Fibroblast of lung (primary cell): ENCODE results near the gene CAMTA1. TPM values are rescaled to one million over a fixed set of nuclear protein-coding genes. Genes with fewer than 3 reads are reported as not detected.

Experiments
- DNase-seq, 2 donors: peaks; one replicate each; pipeline versions ENCODE4 v3.0.0 to v3.0.0-alpha.2; 2010; ENCODE audit warnings: low read depth in 2 of 2
- H2AFZ ChIP-seq: 2 replicates; pipeline ENCODE4 v1.5.1; 2012; ENCODE audit warnings: low read length, control low read depth, inconsistent platforms
- H3K27ac ChIP-seq: 2 replicates; pipeline ENCODE4 v1.5.1; 2011; ENCODE audit warnings: low read length, control low read depth; ENCODE audit not compliant: insufficient read depth
- H3K27me3 ChIP-seq: 2 replicates; pipeline ENCODE4 v1.5.1; 2011; ENCODE audit warnings: mild to moderate bottlenecking, low read length; ENCODE audit not compliant: control insufficient read depth, insufficient read depth
- H3K36me3 ChIP-seq: 2 replicates; pipeline ENCODE4 v1.5.1; 2011; ENCODE audit warnings: low read length; ENCODE audit not compliant: control insufficient read depth, insufficient read depth
- H3K4me1 ChIP-seq: 2 replicates; pipeline ENCODE4 v1.5.1; 2011; ENCODE audit warnings: low read length; ENCODE audit not compliant: control insufficient read depth, insufficient read depth; ENCODE audit errors: extremely low read depth
- H3K4me2 ChIP-seq: 2 replicates; pipeline ENCODE4 v1.5.1; 2011; ENCODE audit warnings: low read length, control low read depth; ENCODE audit not compliant: insufficient read depth; ENCODE audit errors: extremely low read depth
- H3K4me3 ChIP-seq, 4 experiments: fragments of 200-600 bp in 1 of 4; sonication (generic) in 1 of 4; replicated peaks in 1 of 4; 2 replicates each; pipeline ENCODE4 v1.5.1; 2011 to 2016; ENCODE audit warnings: low read length in 4 of 4, low read depth in 3 of 4, mild to moderate bottlenecking in 3 of 4, control low read depth in 2 of 4, inconsistent platforms in 1 of 4, mixed read lengths in 1 of 4; ENCODE audit not compliant: insufficient read depth in 1 of 4; ENCODE audit errors: control extremely low read depth in 1 of 4
- H3K79me2 ChIP-seq: 2 replicates; pipeline ENCODE4 v1.5.1; 2012; ENCODE audit warnings: mild to moderate bottlenecking, low read length, inconsistent platforms; ENCODE audit not compliant: control insufficient read depth, insufficient read depth
- H3K9ac ChIP-seq: 2 replicates; pipeline ENCODE4 v1.5.1; 2011; ENCODE audit warnings: mild to moderate bottlenecking, low read length, control low read depth; ENCODE audit not compliant: insufficient read depth
- H3K9me3 ChIP-seq: 2 replicates; pipeline ENCODE4 v1.5.1; 2012; ENCODE audit warnings: low read depth, low read length; ENCODE audit not compliant: control insufficient read depth, insufficient read depth
- H4K20me1 ChIP-seq: 2 replicates; pipeline ENCODE4 v1.5.1; 2011; ENCODE audit warnings: low read length; ENCODE audit not compliant: control insufficient read depth, insufficient read depth; ENCODE audit errors: extremely low read depth
- EZH2 ChIP-seq: IDR thresholded peaks from 2 replicates; pipeline ENCODE4 v1.5.1; 2012; ENCODE audit warnings: low read length, control low read depth, mild to moderate bottlenecking; ENCODE audit errors: missing control alignments
- polyA plus RNA-seq, 2 donors: library from polyadenylated mRNA; depleted of rRNA in 1 of 2; stranded (reverse) in 1 of 2; unstranded in 1 of 2; fragments of >200 nt; gene quantifications; 2 replicates each; pipeline ENCODE4 v1.2.1, GENCODE V29; 2011 to 2012; ENCODE audit warnings: missing spikeins in 1 of 2
- total RNA-seq: library from RNA; depleted of rRNA; stranded (reverse); fragments of >200 nt; gene quantifications from 2 replicates; pipeline ENCODE4 v1.2.1, GENCODE V29; 2014
- TF ChIP-seq, protein P1 (sequence below), 2 donors: IDR thresholded peaks in 1 of 2; conservative IDR thresholded peaks in 1 of 2; 1 replicate in 1 of 2; 2 replicates in 1 of 2; pipeline ENCODE4 v1.5.1; 2011 to 2012; ENCODE audit warnings: low read length in 2 of 2, control low read depth in 1 of 2, inconsistent platforms in 1 of 2, low read depth in 1 of 2, mild to moderate bottlenecking in 1 of 2

Gene CAMTA1
- total and polyA plus RNA-seq, 2 donors (not counting 1 experiment from before 2014, with no cell fraction given) = 47.6 to 86.0 TPM

DNA sequence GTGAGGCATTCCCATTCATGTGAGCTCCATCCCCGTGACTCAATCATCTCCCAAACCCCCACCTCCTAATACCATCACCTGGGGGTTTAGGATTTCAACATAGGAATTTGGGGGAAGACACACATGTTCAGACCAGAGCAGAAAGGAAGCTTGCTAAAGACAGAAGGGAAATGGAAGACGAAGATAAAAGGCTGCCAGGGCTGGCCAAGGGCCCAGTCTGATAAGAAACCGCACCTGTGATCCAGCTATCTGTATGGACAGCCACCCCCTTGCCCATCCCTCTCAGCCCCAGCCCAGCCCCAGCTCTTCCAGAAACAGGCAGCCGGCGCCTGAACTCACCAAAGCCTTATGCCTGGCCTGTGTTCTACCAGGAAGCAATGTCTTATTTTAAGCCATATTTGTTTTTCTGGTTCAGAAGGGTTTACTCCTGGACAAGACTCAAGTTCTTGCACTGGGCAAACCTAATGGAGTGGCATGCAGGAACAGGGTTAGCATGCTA, 787.4 kb downstream of the CAMTA1 start:
- Histone ChIP-seq H2AFZ (no peak overlapping the region), H3K27ac (no peak overlapping the region), H3K4me1 (no peaks in the 10 kb centered on the region), H4K20me1 (no peaks in the 10 kb centered on the region), H3K9ac (no peak overlapping the region), H3K9me3 (peaks cover 1% of the 10 kb centered on the region), H3K4me3 (no peak overlapping the region), H3K79me2 (no peaks in the 10 kb centered on the region), H3K36me3 (no peaks in the 10 kb centered on the region), H3K4me2 (no peak overlapping the region), H3K27me3 (no peaks in the 10 kb centered on the region)
- no peak for DNase-seq
- TF ChIP-seq EZH2 = no peak
- TF ChIP-seq, protein P1, sequence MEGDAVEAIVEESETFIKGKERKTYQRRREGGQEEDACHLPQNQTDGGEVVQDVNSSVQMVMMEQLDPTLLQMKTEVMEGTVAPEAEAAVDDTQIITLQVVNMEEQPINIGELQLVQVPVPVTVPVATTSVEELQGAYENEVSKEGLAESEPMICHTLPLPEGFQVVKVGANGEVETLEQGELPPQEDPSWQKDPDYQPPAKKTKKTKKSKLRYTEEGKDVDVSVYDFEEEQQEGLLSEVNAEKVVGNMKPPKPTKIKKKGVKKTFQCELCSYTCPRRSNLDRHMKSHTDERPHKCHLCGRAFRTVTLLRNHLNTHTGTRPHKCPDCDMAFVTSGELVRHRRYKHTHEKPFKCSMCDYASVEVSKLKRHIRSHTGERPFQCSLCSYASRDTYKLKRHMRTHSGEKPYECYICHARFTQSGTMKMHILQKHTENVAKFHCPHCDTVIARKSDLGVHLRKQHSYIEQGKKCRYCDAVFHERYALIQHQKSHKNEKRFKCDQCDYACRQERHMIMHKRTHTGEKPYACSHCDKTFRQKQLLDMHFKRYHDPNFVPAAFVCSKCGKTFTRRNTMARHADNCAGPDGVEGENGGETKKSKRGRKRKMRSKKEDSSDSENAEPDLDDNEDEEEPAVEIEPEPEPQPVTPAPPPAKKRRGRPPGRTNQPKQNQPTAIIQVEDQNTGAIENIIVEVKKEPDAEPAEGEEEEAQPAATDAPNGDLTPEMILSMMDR (conservative IDR thresholded peaks at IDR 0.05 in 1 of 2, IDR thresholded peaks at IDR 0.05 in 1 of 2; ENCODE audit: low read depth in 1 of 2, low read length in 2 of 2) = no peak

DNA sequence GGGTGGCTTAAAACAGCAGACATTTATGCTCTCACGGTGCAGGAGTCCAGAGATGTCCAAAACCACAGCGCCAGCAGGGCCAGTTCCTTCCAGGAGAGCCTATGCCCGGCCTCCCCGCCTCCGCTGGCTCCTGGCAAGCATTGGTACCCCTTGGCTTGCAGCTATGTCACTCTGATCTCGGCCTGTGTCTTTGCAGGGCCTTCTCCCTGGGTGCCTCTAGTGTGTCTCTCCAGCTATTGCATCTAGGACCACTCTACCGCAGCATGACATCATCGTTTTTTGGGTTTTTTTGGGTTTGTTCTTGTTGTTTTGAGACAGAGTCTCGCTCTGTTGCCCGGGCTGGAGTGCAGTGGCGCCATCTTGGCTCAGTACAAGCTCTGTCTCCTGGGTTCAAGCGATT, 788.2 kb downstream of the CAMTA1 start:
- Histone ChIP-seq H3K9ac (no peak overlapping the region), H3K27me3 (no peaks in the 10 kb centered on the region), H3K36me3 (no peaks in the 10 kb centered on the region), H3K79me2 (no peaks in the 10 kb centered on the region), H3K4me3 (no peak overlapping the region), H3K9me3 (no peaks in the 10 kb centered on the region), H3K4me1 (no peaks in the 10 kb centered on the region), H3K4me2 (no peak overlapping the region), H4K20me1 (no peaks in the 10 kb centered on the region), H2AFZ (no peak overlapping the region), H3K27ac (no peak overlapping the region)
- no peak for TF ChIP-seq EZH2
- TF ChIP-seq, protein P1 (conservative IDR thresholded peaks at IDR 0.05 in 1 of 2, IDR thresholded peaks at IDR 0.05 in 1 of 2; ENCODE audit: low read depth in 1 of 2, low read length in 2 of 2) = no peak
- no peak for DNase-seq

DNA sequence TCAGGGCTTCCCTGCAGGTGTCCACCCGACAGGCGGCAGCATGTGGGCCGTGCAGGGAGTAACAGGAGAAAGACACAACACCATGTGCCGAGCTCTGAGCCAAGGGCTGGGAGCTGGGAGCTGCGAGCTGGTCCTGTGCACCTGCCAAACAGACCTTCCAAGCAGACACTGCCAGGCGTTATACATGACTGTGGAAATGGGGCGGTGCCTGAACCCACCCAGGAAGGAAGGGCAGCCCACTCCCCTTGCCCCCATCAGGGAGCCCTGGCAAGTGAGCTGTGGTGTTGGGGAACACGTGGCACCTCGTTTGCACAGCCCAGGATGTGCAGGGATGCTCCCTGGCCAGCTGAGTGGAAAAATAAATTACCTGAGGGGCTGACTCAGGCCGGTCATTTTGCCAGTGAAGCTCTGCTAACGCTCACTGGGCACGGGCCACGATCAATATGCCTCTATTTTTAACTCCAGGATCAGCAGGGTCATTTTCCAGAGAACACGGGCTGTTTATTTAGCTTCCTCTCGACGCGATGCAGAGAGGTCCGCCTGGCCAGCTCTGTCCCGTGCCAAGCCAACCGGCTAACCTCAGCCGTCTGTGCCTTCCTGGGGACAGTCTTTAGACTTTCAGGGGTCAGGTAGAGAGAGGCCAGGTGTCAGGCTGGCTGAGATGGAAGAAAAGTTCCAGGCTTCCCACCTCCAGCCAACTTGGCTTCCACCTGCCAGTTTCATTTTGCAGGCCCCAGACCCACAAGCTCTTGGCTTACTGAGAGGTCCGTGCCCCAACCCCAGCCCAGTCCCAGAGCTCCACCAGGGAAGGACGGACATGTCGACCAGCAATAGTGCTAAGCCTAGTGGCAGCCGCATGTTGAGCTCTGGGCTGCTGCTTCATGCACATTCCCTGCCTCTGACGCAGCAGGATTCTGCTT, 789.1 kb downstream of the CAMTA1 start:
- Histone ChIP-seq H3K4me1 (no peaks in the 10 kb centered on the region), H3K4me3 (no peak overlapping the region), H3K4me2 (no peak overlapping the region), H4K20me1 (no peaks in the 10 kb centered on the region), H2AFZ (no peak overlapping the region), H3K9ac (no peak overlapping the region), H3K27ac (no peak overlapping the region), H3K79me2 (no peaks in the 10 kb centered on the region), H3K9me3 (no peaks in the 10 kb centered on the region), H3K27me3 (no peaks in the 10 kb centered on the region), H3K36me3 (no peaks in the 10 kb centered on the region)
- no peak for TF ChIP-seq EZH2
- TF ChIP-seq, protein P1 (conservative IDR thresholded peaks at IDR 0.05 in 1 of 2, IDR thresholded peaks at IDR 0.05 in 1 of 2; ENCODE audit: low read depth in 1 of 2, low read length in 2 of 2) = no peak
- no peak for DNase-seq
